IMR-90 (cell line): ENCODE measurements around the gene RHBDF1. TPM values are rescaled to one million over a fixed set of nuclear protein-coding genes. Genes with fewer than 3 reads are reported as not detected.

ENCODE experiments used
- ATAC-seq: fragments of 200-7000 bp; cut with Tn5 transposase; 2 replicates; pipeline ENCODE4 v1.9.1; 2020; ENCODE audit warnings: low read depth, mild to moderate bottlenecking, moderate library complexity
- BruUV-seq: library from RNA; stranded (reverse); fragments of 400-500 nt; replicated peaks from 2 replicates; lab custom pipeline; 2021; lab: Mats Ljungman, UMichigan
- CTCF ChIA-PET: fragments of 300-600 bp; formaldehyde crosslinking; extraction: SDS; loops from one replicate; lab custom pipeline; 2021; ENCODE audit warnings: antibody characterized with exemption; lab: Yijun Ruan, JAX
- POLR2A ChIA-PET: fragments of 300-600 bp; sonication (Branson Sonifier 250); formaldehyde crosslinking; loops from one replicate; lab custom pipeline; 2022; ENCODE audit warnings: antibody characterized with exemption; ENCODE audit not compliant: unreplicated experiment; lab: Charles Lee
- DNase-seq: peaks from one replicate; pipeline ENCODE4 v3.0.0; 2013
- H2AFZ ChIP-seq: replicated peaks from 2 replicates; pipeline ENCODE3; 2013; ENCODE audit warnings: low read length, mild to moderate bottlenecking; ENCODE audit not compliant: poor library complexity
- H2AK5ac ChIP-seq: 2 replicates; pipeline ENCODE4 v1.6.1; 2013; ENCODE audit warnings: low read depth, low read length, inconsistent platforms
- H2AK9ac ChIP-seq: replicated peaks from 2 replicates; pipeline ENCODE3; 2013; ENCODE audit warnings: mild to moderate bottlenecking, low read depth, low read length, moderate library complexity; ENCODE audit not compliant: poor library complexity
- H2BK120ac ChIP-seq: 2 replicates; pipeline ENCODE4 v1.6.1; 2013; ENCODE audit warnings: low read depth, low read length, inconsistent platforms
- H2BK15ac ChIP-seq: 3 replicates; pipeline ENCODE4 v1.6.1; 2013; ENCODE audit warnings: low read depth, low read length, inconsistent platforms
- H2BK20ac ChIP-seq: 2 replicates; pipeline ENCODE4 v1.6.1; 2013; ENCODE audit warnings: low read depth, mild to moderate bottlenecking, inconsistent platforms, low read length, moderate library complexity
- H2BK5ac ChIP-seq: 2 replicates; pipeline ENCODE4 v1.6.1; 2013; ENCODE audit warnings: mild to moderate bottlenecking, low read depth, low read length, inconsistent platforms; ENCODE audit not compliant: poor library complexity, severe bottlenecking
- H3K14ac ChIP-seq: replicated peaks from 2 replicates; pipeline ENCODE4 v1.6.1; 2013; ENCODE audit warnings: low read depth, low read length, inconsistent platforms
- H3K18ac ChIP-seq: 2 replicates; pipeline ENCODE4 v1.6.1; 2013; ENCODE audit warnings: low read depth, low read length, control low read depth
- H3K23ac ChIP-seq: 2 replicates; pipeline ENCODE4 v1.6.1; 2013; ENCODE audit warnings: low read depth, low read length, inconsistent platforms
- H3K27ac ChIP-seq: 2 replicates; pipeline ENCODE4 v1.5.1; 2013; ENCODE audit warnings: mild to moderate bottlenecking, control low read depth, low read length; ENCODE audit not compliant: insufficient read depth
- H3K27me3 ChIP-seq: 2 replicates; pipeline ENCODE4 v1.6.1; 2013; ENCODE audit warnings: low read length; ENCODE audit not compliant: control insufficient read depth, insufficient read depth
- H3K36me3 ChIP-seq: 2 replicates; pipeline ENCODE4 v1.6.1; 2013; ENCODE audit warnings: low read length, mixed read lengths; ENCODE audit not compliant: control insufficient read depth, insufficient read depth
- H3K4ac ChIP-seq: 2 replicates; pipeline ENCODE4 v1.6.1; 2013; ENCODE audit warnings: low read depth, low read length, inconsistent platforms
- H3K4me1 ChIP-seq: 2 replicates; pipeline ENCODE4 v1.6.1; 2013; ENCODE audit warnings: low read length, mixed read lengths; ENCODE audit not compliant: control insufficient read depth, insufficient read depth
- H3K4me2 ChIP-seq: 2 replicates; pipeline ENCODE4 v1.6.1; 2013; ENCODE audit warnings: low read depth, mild to moderate bottlenecking, control low read depth, low read length, moderate library complexity
- H3K4me3 ChIP-seq: 2 replicates; pipeline ENCODE4 v1.5.1; 2013; ENCODE audit warnings: low read depth, mild to moderate bottlenecking, control low read depth, low read length, moderate library complexity; ENCODE audit not compliant: insufficient read depth
- H3K56ac ChIP-seq: 2 replicates; pipeline ENCODE4 v1.6.1; 2013; ENCODE audit warnings: low read length, inconsistent platforms; ENCODE audit not compliant: insufficient read depth; ENCODE audit errors: extremely low read depth
- H3K79me1 ChIP-seq, 2 experiments: 2 replicates each; pipeline ENCODE4 v1.6.1; 2013; ENCODE audit warnings: low read length in 2 of 2, inconsistent platforms in 1 of 2, low read depth in 1 of 2
- H3K9ac ChIP-seq: 2 replicates; pipeline ENCODE4 v1.6.1; 2013; ENCODE audit warnings: low read depth, low read length, control low read depth
- H3K9me1 ChIP-seq: 2 replicates; pipeline ENCODE4 v1.6.1; 2013; ENCODE audit warnings: low read length, inconsistent platforms; ENCODE audit not compliant: insufficient read depth
- H3K9me3 ChIP-seq: 2 replicates; pipeline ENCODE4 v1.6.1; 2013; ENCODE audit warnings: low read length; ENCODE audit not compliant: control insufficient read depth, insufficient read depth
- H4K20me1 ChIP-seq: 2 replicates; pipeline ENCODE4 v1.6.1; 2013; ENCODE audit warnings: low read length, inconsistent platforms; ENCODE audit not compliant: insufficient read depth
- H4K5ac ChIP-seq: 2 replicates; pipeline ENCODE4 v1.6.1; 2013; ENCODE audit warnings: mild to moderate bottlenecking, low read depth, low read length, control low read depth
- H4K8ac ChIP-seq, 2 experiments: 2 replicates each; pipeline ENCODE4 v1.6.1; 2013; ENCODE audit warnings: low read depth in 2 of 2, low read length in 2 of 2, control low read depth in 1 of 2, inconsistent platforms in 1 of 2
- H4K91ac ChIP-seq: 2 replicates; pipeline ENCODE4 v1.6.1; 2013; ENCODE audit warnings: low read depth, low read length, inconsistent platforms; ENCODE audit not compliant: insufficient read depth
- BHLHE40 ChIP-seq: fragments of 150-350 bp; IDR thresholded peaks from 2 replicates; pipeline ENCODE4 v1.6.1; 2016; ENCODE audit warnings: mild to moderate bottlenecking, low read depth, low read length
- CEBPB ChIP-seq: IDR thresholded peaks from 2 replicates; pipeline ENCODE4 v1.6.1; 2012; ENCODE audit warnings: low read depth, low read length, improper control_type of control experiment
- CTCF ChIP-seq: conservative IDR thresholded peaks from 2 replicates; pipeline ENCODE4 v1.5.1; 2012; ENCODE audit warnings: mild to moderate bottlenecking, low read depth, low read length, improper control_type of control experiment
- MAZ ChIP-seq: IDR thresholded peaks from 2 replicates; pipeline ENCODE4 v1.6.1; 2012; ENCODE audit warnings: low read depth, mild to moderate bottlenecking, low read length, improper control_type of control experiment, moderate library complexity, borderline replicate concordance
- NFE2L2 ChIP-seq: fragments of 150-350 bp; IDR thresholded peaks from 2 replicates; pipeline ENCODE4 v1.6.1; 2016; ENCODE audit warnings: low read depth, mild to moderate bottlenecking, low read length
- POLR2A ChIP-seq: IDR thresholded peaks from 2 replicates; pipeline ENCODE4 v1.6.1; 2012; ENCODE audit warnings: mild to moderate bottlenecking, low read depth, low read length
- RAD21 ChIP-seq: IDR thresholded peaks from 2 replicates; pipeline ENCODE4 v1.6.1; 2012; ENCODE audit warnings: low read length, improper control_type of control experiment
- RCOR1 ChIP-seq: IDR thresholded peaks from 2 replicates; pipeline ENCODE4 v1.6.1; 2012; ENCODE audit warnings: mild to moderate bottlenecking, low read length, improper control_type of control experiment; ENCODE audit not compliant: insufficient replicate concordance
- SMC3 ChIP-seq: fragments of 150-350 bp; IDR thresholded peaks from 2 replicates; pipeline ENCODE4 v1.6.1; 2016; ENCODE audit warnings: low read depth, mild to moderate bottlenecking, antibody characterized with exemption, low read length, moderate library complexity
- WGBS, 2 experiments: methylation state at CpG; one replicate each; pipeline versions ENCODE4 v1.1.5 to v1.1.7; 2013; ENCODE audit warnings: missing lambda C conversion rate in 2 of 2; ENCODE audit not compliant: insufficient read length in 1 of 2; ENCODE audit errors: extremely low coverage in 2 of 2; 5-methylcytosine and 5-hydroxymethylcytosine counted together
- dilution Hi-C: fragments of 300-500 bp; cut with HindIII; formaldehyde crosslinking; loops from one replicate; pipeline ENCODE4 v1.14.3; 2018; ENCODE audit warnings: low sequenced_read_pairs; ENCODE audit not compliant: unreplicated experiment
- in situ Hi-C: fragments of 300-500 bp; cut with MboI; formaldehyde crosslinking; loops from 3 replicates; pipeline ENCODE4 v1.14.3; 2019; ENCODE audit warnings: low sequenced_read_pairs, inconsistent platforms, mixed read lengths
- intact Hi-C: fragments of 100-400 bp; cut with micrococcal nuclease; formaldehyde crosslinking; loops from 2 replicates; pipeline ENCODE4 v1.10.0; 2022
- polyA plus RNA-seq, 3 experiments: library from polyadenylated mRNA; depleted of rRNA; stranded (reverse); fragments of >200 nt; gene quantifications; 2 replicates each; pipeline ENCODE4 v1.2.3, GENCODE V29; 2012; ENCODE audit warnings: low replicate concordance in 1 of 3
- total RNA-seq: library from RNA; depleted of rRNA; stranded (reverse); fragments of >200 nt; gene quantifications from 2 replicates; pipeline ENCODE4 v1.2.3, GENCODE V29; 2012

The RHBDF1 gene
- total and polyA plus RNA-seq, 2 of the 4 experiments (the other 2 are of a cell fraction), result 13.8 to 86.6 TPM

GRCh38 chr16:65745-66144 is 6.7 kb downstream of the RHBDF1 start:
- intact Hi-C loops, result loop anchor here (1.0 kb wide), 2 partner anchors 19 to 32 kb away; no protein-coding TSS in a partner anchor
- H2BK120ac ChIP-seq, result no peak overlapping the region
- TF ChIP-seq BHLHE40 (0 out of 2 replicates have a peak, but pooled peaks have one; percentile 27), POLR2A (0 out of 2 replicates have a peak, but pooled peaks have one; percentile 52), CEBPB (no peak), NFE2L2 (no peak), MAZ (peak; percentile 48; the same call in 1 of the 2 replicates), RCOR1 (no peak), RAD21 (peak; percentile 99), SMC3 (peak; percentile 99), CTCF (peak; percentile 99)
- H4K5ac ChIP-seq, result no peak overlapping the region
- DNase-seq (peak; percentile 59), ATAC-seq (peak; percentile 79)
- peaks cover 42% of the 10 kb centered on the region for H3K36me3 ChIP-seq
- no peak overlapping the region for H3K56ac ChIP-seq
- peak overlapping the region; percentile 82; the same call in 1 of the 2 replicates for H2AK5ac ChIP-seq
- H3K18ac ChIP-seq, result no peak overlapping the region
- H3K23ac ChIP-seq, result no peak overlapping the region
- H4K8ac ChIP-seq, result peak overlapping the region in 1 of 2 experiments; percentile 32; a peak in 1 of 4 replicates
- no peaks in the 10 kb centered on the region for H3K27me3 ChIP-seq
- peak overlapping the region; percentile 74 for H2AFZ ChIP-seq
- 11% methylated on average over 8 of the region's 17 CpGs; no CpG with 5 or more reads in 1 of the 2 experiments for WGBS, 2 experiments
- peak overlapping the region; percentile 85 for H2AK9ac ChIP-seq
- CTCF ChIA-PET, result interaction anchor here (1.1 to 2.4 kb wide), 9 partner anchors 10 to 41 kb away, joined by 3 to 24 read pairs (median 6); partner anchors contain the start of genes POLR3K and SNRNP25
- no peak overlapping the region for H2BK15ac ChIP-seq
- H3K14ac ChIP-seq, result no peak overlapping the region
- H4K20me1 ChIP-seq, result peaks cover 77% of the 10 kb centered on the region
- no peak overlapping the region for H3K27ac ChIP-seq
- no peaks in the 10 kb centered on the region for H3K9me3 ChIP-seq
- no peak overlapping the region for H3K4me3 ChIP-seq
- H3K4me1 ChIP-seq, result peaks cover 38% of the 10 kb centered on the region
- dilution Hi-C loops, result no loop called here
- BruUV-seq, result no TSS peak
- H3K9ac ChIP-seq, result no peak overlapping the region
- H3K4me2 ChIP-seq, result no peak overlapping the region; the same call in 1 of the 2 replicates
- H3K4ac ChIP-seq, result no peak overlapping the region; the same call in 1 of the 2 replicates
- 0 out of 2 replicates have a peak, but pooled peaks cover 10% of the 10 kb centered on the region for H3K9me1 ChIP-seq
- in situ Hi-C loops, result no loop called here
- H2BK20ac ChIP-seq, result no peak overlapping the region
- no peak overlapping the region for H4K91ac ChIP-seq
- H2BK5ac ChIP-seq, result no peak overlapping the region
- POLR2A ChIA-PET, result interaction anchor here (0.5 kb wide), 1 partner anchor 89 kb away, joined by 8 read pairs; no protein-coding TSS in a partner anchor
- H3K79me1 ChIP-seq, result peaks cover 25 to 77% of the 10 kb centered on the region in 2 experiments
